Measurements from ENCODE around the gene EEF1AKMT3. TPM values are rescaled to one million over a fixed set of nuclear protein-coding genes. Genes with fewer than 3 reads are reported as not detected.
A peak's percentile ranks its signal among the peaks of the same experiment; 100 is the strongest.

Gene EEF1AKMT3
- total and polyA plus RNA-seq, 3 donors from 2014 or later = 5.5 to 8.7 (median 8.4) TPM

DNA sequence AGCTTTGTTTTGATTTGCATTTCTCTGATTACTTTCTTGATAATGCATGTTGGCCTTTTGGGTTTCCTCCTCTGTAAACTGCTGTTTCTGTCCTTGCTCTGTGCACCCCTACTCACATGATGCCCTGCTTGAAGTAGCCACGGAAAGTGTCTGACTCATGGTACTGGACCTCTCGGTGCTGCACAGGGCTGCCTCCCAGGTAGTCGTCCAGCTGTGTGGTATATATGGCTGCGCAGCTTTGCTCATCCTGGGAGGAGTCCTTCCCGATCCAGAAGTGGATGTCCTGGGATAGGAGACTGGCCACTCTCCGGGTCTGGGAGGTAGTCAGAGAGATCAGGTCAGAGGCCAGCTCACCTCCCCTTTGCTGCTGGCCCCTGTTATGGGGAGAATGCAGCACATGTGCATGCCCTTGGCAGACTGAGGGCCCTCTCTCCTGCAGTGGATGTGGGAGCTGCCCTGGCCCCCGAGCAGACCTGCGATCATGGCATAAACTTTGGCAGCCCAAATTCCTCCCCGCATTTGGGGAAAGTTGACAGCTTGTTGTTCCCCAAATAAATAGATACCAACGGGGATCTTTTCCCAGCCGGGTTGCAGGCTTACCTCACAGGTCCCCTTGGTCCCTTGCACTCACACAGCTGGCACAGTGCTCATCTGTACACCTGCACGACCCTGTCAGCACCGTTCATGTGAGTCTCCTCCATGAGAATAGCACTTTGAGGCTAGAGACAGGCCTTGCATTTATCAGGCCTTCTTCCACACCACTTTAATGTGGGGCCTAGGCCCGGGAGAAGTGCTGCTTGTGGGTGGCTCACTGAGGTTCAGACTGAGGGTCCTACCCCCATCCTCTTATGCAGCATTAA is 40.9 kb downstream of the EEF1AKMT3 start:
- 76% methylated on average over 10 to 14 of the region's 14 CpGs for WGBS, 2 donors
- intact Hi-C loops (cut with DNase I; ENCODE audit: low total_unique reads) = no loop called here
- H3K4me1 ChIP-seq = peaks cover 32% of the 10 kb centered on the region

DNA sequence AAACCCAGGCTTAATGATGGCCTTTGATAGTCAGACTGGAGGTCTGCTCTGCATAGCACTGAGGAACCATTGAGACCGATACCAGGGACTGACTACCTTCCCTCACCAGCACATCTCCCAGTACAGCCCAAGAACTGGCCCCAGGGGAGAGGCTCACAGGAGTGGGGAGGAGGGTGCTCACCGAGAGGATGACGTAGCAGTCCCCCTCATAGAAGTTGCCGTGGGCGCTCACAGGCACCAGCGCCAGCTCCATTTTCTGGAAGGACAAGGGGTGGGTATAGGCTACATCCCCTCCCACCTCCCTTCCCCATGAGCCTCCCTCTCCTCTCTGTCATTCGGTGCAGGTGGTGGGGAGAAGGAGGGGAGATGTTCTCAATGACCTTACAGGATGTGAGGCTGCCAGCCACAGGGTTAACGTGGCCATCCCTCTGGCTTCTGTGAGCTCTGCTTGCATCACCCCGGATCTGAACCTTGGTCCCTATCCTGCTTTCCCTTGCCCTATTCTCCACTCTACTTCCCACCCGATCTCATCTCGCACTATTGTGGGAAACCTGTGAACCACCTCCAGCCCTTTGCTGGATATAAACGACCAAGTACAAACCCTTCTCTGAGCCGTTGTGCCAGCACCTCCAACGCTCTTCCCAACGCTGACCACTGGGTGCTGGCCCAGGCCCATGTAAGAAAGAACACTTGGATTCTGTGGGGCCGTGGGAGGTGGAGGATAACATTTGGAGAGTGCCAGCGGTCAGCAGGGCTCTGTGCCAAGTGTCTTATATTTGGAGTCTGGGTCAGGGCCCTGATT is 41.8 kb downstream of the EEF1AKMT3 start:
- Histone ChIP-seq H3K27ac (peak overlapping the region in 1 of 2 donors; percentile 4), H3K4me3 (no peak overlapping the region), H3K4me1 (peaks cover 32% of the 10 kb centered on the region), H3K9me3 (no peaks in the 10 kb centered on the region), H3K36me3 (ENCODE audit: low read depth, missing control alignments) (no peaks in the 10 kb centered on the region), H3K27me3 (no peaks in the 10 kb centered on the region)
- 45 to 49% methylated on average over 17 of the region's 17 CpGs for WGBS, 2 donors
- intact Hi-C loops (cut with DNase I; ENCODE audit: low total_unique reads) = no loop called here
- peak; percentile 59 for DNase-seq
- no peak for TF ChIP-seq POLR2A (IDR thresholded peaks at IDR 0.05)
- TF ChIP-seq, protein P1, sequence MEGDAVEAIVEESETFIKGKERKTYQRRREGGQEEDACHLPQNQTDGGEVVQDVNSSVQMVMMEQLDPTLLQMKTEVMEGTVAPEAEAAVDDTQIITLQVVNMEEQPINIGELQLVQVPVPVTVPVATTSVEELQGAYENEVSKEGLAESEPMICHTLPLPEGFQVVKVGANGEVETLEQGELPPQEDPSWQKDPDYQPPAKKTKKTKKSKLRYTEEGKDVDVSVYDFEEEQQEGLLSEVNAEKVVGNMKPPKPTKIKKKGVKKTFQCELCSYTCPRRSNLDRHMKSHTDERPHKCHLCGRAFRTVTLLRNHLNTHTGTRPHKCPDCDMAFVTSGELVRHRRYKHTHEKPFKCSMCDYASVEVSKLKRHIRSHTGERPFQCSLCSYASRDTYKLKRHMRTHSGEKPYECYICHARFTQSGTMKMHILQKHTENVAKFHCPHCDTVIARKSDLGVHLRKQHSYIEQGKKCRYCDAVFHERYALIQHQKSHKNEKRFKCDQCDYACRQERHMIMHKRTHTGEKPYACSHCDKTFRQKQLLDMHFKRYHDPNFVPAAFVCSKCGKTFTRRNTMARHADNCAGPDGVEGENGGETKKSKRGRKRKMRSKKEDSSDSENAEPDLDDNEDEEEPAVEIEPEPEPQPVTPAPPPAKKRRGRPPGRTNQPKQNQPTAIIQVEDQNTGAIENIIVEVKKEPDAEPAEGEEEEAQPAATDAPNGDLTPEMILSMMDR (IDR thresholded peaks at IDR 0.05) = no peak

More for the DNA sequence above, 40.9 kb downstream of the EEF1AKMT3 start:
- no peaks in the 10 kb centered on the region for H3K36me3 ChIP-seq (ENCODE audit: low read depth, missing control alignments)
- H3K27me3 ChIP-seq = no peaks in the 10 kb centered on the region
- no peak for DNase-seq
- TF ChIP-seq POLR2A (IDR thresholded peaks at IDR 0.05) = no peak
- TF ChIP-seq, protein P1 (IDR thresholded peaks at IDR 0.05) = no peak
- H3K27ac ChIP-seq = no peak overlapping the region
- H3K4me3 ChIP-seq = no peak overlapping the region
- no peaks in the 10 kb centered on the region for H3K9me3 ChIP-seq

DNA sequence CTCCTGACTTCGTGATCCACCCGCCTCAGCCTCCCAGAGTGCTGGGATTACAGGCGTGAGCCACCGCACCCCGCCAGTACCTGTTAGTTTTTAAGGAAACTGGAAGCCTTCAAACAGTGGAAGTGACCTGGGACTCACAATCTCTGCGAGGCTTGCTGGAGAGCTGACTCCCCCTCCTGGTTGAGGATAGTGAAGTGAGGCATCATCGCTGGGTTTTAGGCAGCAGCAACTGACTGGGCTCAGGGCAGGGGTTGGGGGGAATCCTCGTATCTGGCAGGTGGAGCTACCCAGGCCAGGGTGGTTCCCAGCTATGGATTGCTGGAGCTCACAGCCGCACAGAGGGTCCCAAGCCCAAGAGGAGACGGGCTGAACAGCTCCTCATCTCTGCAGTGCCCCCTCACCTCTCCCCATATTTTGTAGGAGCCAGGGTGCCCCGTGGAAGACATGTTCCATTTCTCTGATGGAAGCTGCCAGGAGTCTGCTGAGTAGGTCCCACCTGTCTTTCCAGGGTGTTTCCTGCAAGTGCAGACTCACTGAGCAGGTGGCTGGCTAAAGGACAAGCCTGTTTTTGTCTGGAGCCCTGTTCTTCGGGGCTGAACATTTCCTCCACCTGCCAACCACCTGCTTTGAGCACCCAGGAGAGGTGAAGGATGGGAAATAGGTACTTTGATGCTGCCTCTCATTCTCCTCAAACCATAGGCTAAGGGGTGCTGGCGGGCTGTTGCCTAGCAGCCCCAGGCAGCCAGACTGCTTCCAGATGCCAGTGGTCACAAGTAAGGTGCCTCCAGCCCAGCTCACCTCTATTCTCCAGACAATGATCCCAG is 43.0 kb downstream of the EEF1AKMT3 start:
- peaks cover 32% of the 10 kb centered on the region for H3K4me1 ChIP-seq
- no peaks in the 10 kb centered on the region for H3K36me3 ChIP-seq (ENCODE audit: low read depth, missing control alignments)
- H3K4me3 ChIP-seq = no peak overlapping the region
- WGBS, 2 donors = 81 to 87% methylated on average over 12 to 13 of the region's 13 CpGs
- TF ChIP-seq, protein P1 (IDR thresholded peaks at IDR 0.05) = no peak
- no peak for TF ChIP-seq POLR2A (IDR thresholded peaks at IDR 0.05)
- DNase-seq = no peak
- no peaks in the 10 kb centered on the region for H3K27me3 ChIP-seq
- no peaks in the 10 kb centered on the region for H3K9me3 ChIP-seq
- intact Hi-C loops (cut with DNase I; ENCODE audit: low total_unique reads) = no loop called here
- no peak overlapping the region for H3K27ac ChIP-seq

DNA sequence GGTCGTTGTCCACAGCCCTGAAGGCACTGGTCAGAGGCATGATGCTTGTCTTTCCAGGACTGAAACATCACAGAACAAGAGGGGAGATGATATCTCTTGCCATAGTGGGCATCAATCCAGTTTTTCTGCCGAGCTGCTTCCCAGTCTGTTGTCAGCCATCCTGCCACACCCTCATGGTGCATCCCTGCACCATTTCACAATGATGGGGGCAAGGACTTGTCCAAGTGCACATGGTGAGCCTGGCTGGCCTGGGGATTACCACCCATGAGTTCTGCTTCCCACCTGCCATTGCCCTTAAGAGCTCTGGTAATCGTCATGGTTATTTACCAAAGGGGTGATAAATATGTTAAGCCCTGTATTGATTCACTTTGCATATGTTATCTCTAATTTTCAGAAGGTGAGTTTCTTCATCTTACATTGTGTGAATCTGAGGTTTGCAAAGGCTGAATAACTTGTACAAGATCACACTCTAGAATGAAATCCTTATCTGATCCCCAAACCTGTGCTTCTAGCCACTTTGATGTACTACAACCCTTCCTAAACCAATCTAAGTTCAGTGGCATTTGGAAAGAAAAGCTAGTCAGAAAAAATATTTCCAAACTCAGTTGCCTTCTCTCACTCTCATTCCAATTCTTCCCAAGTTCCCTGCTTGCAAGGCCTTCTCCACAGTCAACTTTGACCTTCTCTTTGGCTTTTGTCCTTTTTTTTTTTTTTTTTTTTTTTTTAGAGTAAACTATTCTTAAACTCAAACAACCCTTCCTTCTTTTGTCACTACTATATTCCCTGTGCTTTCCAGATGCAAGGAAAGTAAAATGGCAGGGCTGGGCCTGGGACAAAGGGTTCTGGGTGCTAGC is 43.8 kb downstream of the EEF1AKMT3 start:
- no peaks in the 10 kb centered on the region for H3K36me3 ChIP-seq (ENCODE audit: low read depth, missing control alignments)
- WGBS, 2 donors = 57 to 61% methylated on average over 3 of the region's 3 CpGs
- no peaks in the 10 kb centered on the region for H3K27me3 ChIP-seq
- TF ChIP-seq, protein P1 (IDR thresholded peaks at IDR 0.05) = no peak
- no peak for TF ChIP-seq POLR2A (IDR thresholded peaks at IDR 0.05)
- intact Hi-C loops (cut with DNase I; ENCODE audit: low total_unique reads) = no loop called here
- no peak for DNase-seq
- no peak overlapping the region for H3K27ac ChIP-seq
- no peaks in the 10 kb centered on the region for H3K9me3 ChIP-seq
- H3K4me3 ChIP-seq = no peak overlapping the region
- H3K4me1 ChIP-seq = peaks cover 32% of the 10 kb centered on the region

Measured in testis (tissue), 3 donors.